ENCODE data around the gene TTLL11.

DNA sequence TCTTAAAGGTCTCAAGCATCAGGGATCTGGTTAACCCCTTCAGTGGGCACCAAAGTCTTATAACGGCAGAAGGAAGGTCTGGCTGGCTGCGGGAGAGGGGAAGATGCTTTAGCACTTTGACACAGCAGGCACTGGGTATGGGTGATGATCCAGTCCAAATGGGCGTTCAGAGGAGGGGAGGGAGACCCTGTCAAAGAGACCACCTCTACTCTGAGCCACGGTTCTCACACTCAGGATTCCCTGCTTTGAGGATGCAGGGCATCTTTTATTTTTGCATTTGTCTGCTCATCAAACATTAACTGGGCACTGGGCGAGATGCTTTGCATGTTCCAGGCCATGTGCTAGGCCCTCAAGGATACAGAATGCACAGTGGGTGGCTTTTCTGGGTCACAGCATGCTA is 237.6 kb downstream of the TTLL11 start:
- TF ChIP-seq, protein P1, sequence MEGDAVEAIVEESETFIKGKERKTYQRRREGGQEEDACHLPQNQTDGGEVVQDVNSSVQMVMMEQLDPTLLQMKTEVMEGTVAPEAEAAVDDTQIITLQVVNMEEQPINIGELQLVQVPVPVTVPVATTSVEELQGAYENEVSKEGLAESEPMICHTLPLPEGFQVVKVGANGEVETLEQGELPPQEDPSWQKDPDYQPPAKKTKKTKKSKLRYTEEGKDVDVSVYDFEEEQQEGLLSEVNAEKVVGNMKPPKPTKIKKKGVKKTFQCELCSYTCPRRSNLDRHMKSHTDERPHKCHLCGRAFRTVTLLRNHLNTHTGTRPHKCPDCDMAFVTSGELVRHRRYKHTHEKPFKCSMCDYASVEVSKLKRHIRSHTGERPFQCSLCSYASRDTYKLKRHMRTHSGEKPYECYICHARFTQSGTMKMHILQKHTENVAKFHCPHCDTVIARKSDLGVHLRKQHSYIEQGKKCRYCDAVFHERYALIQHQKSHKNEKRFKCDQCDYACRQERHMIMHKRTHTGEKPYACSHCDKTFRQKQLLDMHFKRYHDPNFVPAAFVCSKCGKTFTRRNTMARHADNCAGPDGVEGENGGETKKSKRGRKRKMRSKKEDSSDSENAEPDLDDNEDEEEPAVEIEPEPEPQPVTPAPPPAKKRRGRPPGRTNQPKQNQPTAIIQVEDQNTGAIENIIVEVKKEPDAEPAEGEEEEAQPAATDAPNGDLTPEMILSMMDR (conservative IDR thresholded peaks at IDR 0.05), result no peak
- no peak for TF ChIP-seq EZH2 (IDR thresholded peaks at IDR 0.05; ENCODE audit: low read depth)

All from PC-9 (cell line).